Ovary (tissue), 9 donors: ENCODE data around the gene GSG1L. TPM values are rescaled to one million over a fixed set of nuclear protein-coding genes. Genes with fewer than 3 reads are reported as not detected.

Experiments used
- DNase-seq, 5 donors: peaks; one replicate each; pipeline ENCODE4 v3.0.0-alpha.2; 2019 to 2020
- H3K27ac ChIP-seq, 2 donors: fragments of 200-600 bp; one replicate each; pipeline versions ENCODE4 v1.5.1 to v1.8.0; 2019 to 2022
- H3K27me3 ChIP-seq: fragments of 200-600 bp; one replicate; pipeline ENCODE4 v1.8.0; 2022
- H3K36me3 ChIP-seq: fragments of 200-600 bp; sonication (generic); one replicate; pipeline ENCODE4 v1.5.1; 2019
- H3K4me1 ChIP-seq: one replicate; pipeline ENCODE4 v1.8.1; 2013; ENCODE audit warnings: mild to moderate bottlenecking, moderate library complexity; ENCODE audit not compliant: insufficient read depth
- H3K4me3 ChIP-seq: fragments of 200-600 bp; sonication (generic); one replicate; pipeline ENCODE4 v1.5.1; 2017
- H3K9me3 ChIP-seq, 2 donors: fragments of 200-600 bp in 1 of 2; sonication (generic) in 1 of 2; one replicate each; pipeline versions ENCODE4 v1.5.1 to v1.8.1; 2013 to 2019; ENCODE audit warnings: mild to moderate bottlenecking in 1 of 2, moderate library complexity in 1 of 2
- CTCF ChIP-seq, 3 donors: fragments of 450-650 bp in 2 of 3; fragments of 200-600 bp in 1 of 3; IDR thresholded peaks; one replicate each; pipeline versions ENCODE4 v1.5.1 to v1.8.0; 2016 to 2022; ENCODE audit warnings: antibody characterized with exemption in 3 of 3, mild to moderate bottlenecking in 1 of 3
- EP300 ChIP-seq: sonication (generic); formaldehyde crosslinking; IDR thresholded peaks from one replicate; pipeline ENCODE4 v1.6.1; 2017; ENCODE audit warnings: antibody characterized with exemption
- POLR2A ChIP-seq: fragments of 450-650 bp; IDR thresholded peaks from one replicate; pipeline ENCODE4 v1.6.1; 2017; ENCODE audit warnings: antibody characterized with exemption, mild to moderate bottlenecking, moderate library complexity
- WGBS, 3 donors: extraction: QIAGEN DNeasy Blood & Tissue Kit in 1 of 3; methylation state at CpG; one replicate each; pipeline versions ENCODE4 v1.1.5 to v1.1.7; 2013 to 2017; 5-methylcytosine and 5-hydroxymethylcytosine counted together
- intact Hi-C, 4 donors: fragments of 100-400 bp; cut with DNase I; formaldehyde crosslinking; loops; one replicate each; pipeline versions ENCODE4 v1.11.0 to v1.15.1; 2022 to 2023
- polyA plus RNA-seq, 2 donors: library from polyadenylated mRNA; stranded (reverse); fragments of 200-250 nt in 1 of 2; fragments of 350-450 nt in 1 of 2; fragmentation: Illumina TruSeq in 1 of 2; extraction: RNeasy Lipid Tissue Mini Kit (QIAGEN cat#74804) in 1 of 2; gene quantifications; one replicate each; pipeline ENCODE4 v1.2.3, GENCODE V29; 2013 to 2014
- total RNA-seq, 7 donors: library from RNA; depleted of rRNA in 2 of 7; stranded (reverse); fragments of >200 nt in 2 of 7; fragmentation: NEBNext Ultra II Directional in 3 of 7; extraction: Animal tissue kit (Norgen Biotek cat#: 25700) in 3 of 7; gene quantifications; one replicate each; pipeline versions ENCODE4 v1.1.0 to v1.2.4, GENCODE V29; 2016 to 2023
- donor health status: DM: no; HTN: no; CAD: no; lungs with moderate emphysema.
- donor health status: DM: no; HTN: no; CAD: no.
- donor health status: Bipolar disorder and iron deficiency.
- donor health status: DM: yes; HTN: yes; CAD: no.
- donor health status: DM: no; HTN: no; CAD: no.
- donor health status: DM: yes; HTN: yes; CAD: no.

Gene GSG1L
- total and polyA plus RNA-seq, 9 donors, result 0.30 to 1.1 (median 0.46) TPM; not detected in 4

GRCh38 chr16:28009586-28010373 lies 53.7 kb downstream of the GSG1L start:
- no peak for DNase-seq
- 67 to 76% (median 76%) methylated on average over 17 of the region's 17 CpGs for WGBS, 3 donors
- no peak for TF ChIP-seq CTCF (IDR thresholded peaks at IDR 0.05)
- TF ChIP-seq POLR2A, result no peak
- no peak for TF ChIP-seq EP300
- Histone ChIP-seq H3K36me3 (no peaks in the 10 kb centered on the region), H3K27me3 (no peaks in the 10 kb centered on the region), H3K4me1 (peaks cover 2% of the 10 kb centered on the region), H3K27ac (no peak overlapping the region), H3K9me3 (no peaks in the 10 kb centered on the region), H3K4me3 (no peak overlapping the region)
- intact Hi-C loops, result loop anchor here in 2 of 4 donors (2.0 to 10.0 kb wide), 2 partner anchors 47 to 55 kb away; partner anchors contain the start of gene GSG1L (in 1 of the 2)

GRCh38 chr16:28003923-28004322 lies 59.6 kb downstream of the GSG1L start:
- 85 to 94% (median 89%) methylated on average over 9 of the region's 9 CpGs for whole genome bisulfite sequencing, 3 donors
- intact Hi-C loops, result loop anchor here in 1 of 4 donors (10.0 kb wide), 1 partner anchor 61 kb away; the partner anchor contains the start of gene GSG1L
- no peak overlapping the region for H3K27ac ChIP-seq
- no peaks in the 10 kb centered on the region for H3K9me3 ChIP-seq
- no peaks in the 10 kb centered on the region for H3K27me3 ChIP-seq
- TF ChIP-seq EP300 (no peak), CTCF (IDR thresholded peaks at IDR 0.05) (no peak), POLR2A (no peak)
- no peaks in the 10 kb centered on the region for H3K4me1 ChIP-seq
- no peak overlapping the region for H3K4me3 ChIP-seq
- no peak for DNase-seq
- H3K36me3 ChIP-seq, result no peaks in the 10 kb centered on the region

GRCh38 chr16:28003021-28003865 lies 60.3 kb downstream of the GSG1L start:
- H3K9me3 ChIP-seq, result no peaks in the 10 kb centered on the region
- WGBS, 3 donors, result 76 to 81% (median 77%) methylated on average over 14 of the region's 14 CpGs
- no peak overlapping the region for H3K4me3 ChIP-seq
- H3K4me1 ChIP-seq, result no peaks in the 10 kb centered on the region
- H3K27ac ChIP-seq, result no peak overlapping the region
- H3K27me3 ChIP-seq, result no peaks in the 10 kb centered on the region
- no peak for DNase-seq
- no peaks in the 10 kb centered on the region for H3K36me3 ChIP-seq
- intact Hi-C loops, result loop anchor here in 1 of 4 donors (10.0 kb wide), 1 partner anchor 62 kb away; the partner anchor contains the start of gene GSG1L
- TF ChIP-seq CTCF (IDR thresholded peaks at IDR 0.05) (no peak), EP300 (no peak), POLR2A (no peak)

GRCh38 chr16:28001642-28002041 lies 61.9 kb downstream of the GSG1L start:
- no peaks in the 10 kb centered on the region for H3K9me3 ChIP-seq
- TF ChIP-seq POLR2A, result no peak
- TF ChIP-seq CTCF (IDR thresholded peaks at IDR 0.05), result no peak
- TF ChIP-seq EP300, result no peak
- no peak overlapping the region for H3K4me3 ChIP-seq
- H3K4me1 ChIP-seq, result no peaks in the 10 kb centered on the region
- no peak overlapping the region for H3K27ac ChIP-seq
- 84 to 91% (median 85%) methylated on average over 4 of the region's 4 CpGs for WGBS, 3 donors
- no peak for DNase-seq
- H3K27me3 ChIP-seq, result no peaks in the 10 kb centered on the region
- intact Hi-C loops, result loop anchor here in 1 of 4 donors (10.0 kb wide), 1 partner anchor 63 kb away; the partner anchor contains the start of gene GSG1L
- no peaks in the 10 kb centered on the region for H3K36me3 ChIP-seq
